ENCODE results near the gene CDC42BPG.

CDC42BPG gene

DNA sequence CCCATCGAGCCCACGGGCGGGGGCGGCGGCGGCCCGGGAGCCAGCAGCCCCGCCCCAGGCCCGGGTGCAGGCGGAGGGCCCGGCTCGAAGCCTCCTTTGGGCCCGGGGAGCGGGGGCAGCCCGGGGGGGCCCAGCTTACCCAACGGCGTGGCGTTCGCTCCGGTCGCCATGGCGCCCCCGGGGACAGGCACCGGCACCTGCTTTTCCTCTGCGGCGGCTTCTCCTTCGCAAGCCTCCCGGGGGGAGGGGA lies 66.3 kb downstream of the CDC42BPG start:
- ChIA-PET CTCF (interaction anchor here (1.0 to 4.2 kb wide), 3 partner anchors 10 to 104 kb away, joined by 4 to 29 read pairs (median 11); no protein-coding TSS in a partner anchor), POLR2A (interaction anchor here (0.9 to 1.1 kb wide), 5 partner anchors 17 to 263 kb away, joined by 3 to 7 read pairs (median 4); partner anchors contain the start of gene SAC3D1)
- no peak for DNase-seq (ENCODE audit: low read depth, low spot score)
- peak overlapping the region; percentile 93 for H3K4me3 ChIP-seq (ENCODE audit: low read depth, low read length)
- no peak for TF ChIP-seq CTCF (IDR thresholded peaks at IDR 0.05; ENCODE audit: insufficient read depth, low read length, missing control alignments)

DNA sequence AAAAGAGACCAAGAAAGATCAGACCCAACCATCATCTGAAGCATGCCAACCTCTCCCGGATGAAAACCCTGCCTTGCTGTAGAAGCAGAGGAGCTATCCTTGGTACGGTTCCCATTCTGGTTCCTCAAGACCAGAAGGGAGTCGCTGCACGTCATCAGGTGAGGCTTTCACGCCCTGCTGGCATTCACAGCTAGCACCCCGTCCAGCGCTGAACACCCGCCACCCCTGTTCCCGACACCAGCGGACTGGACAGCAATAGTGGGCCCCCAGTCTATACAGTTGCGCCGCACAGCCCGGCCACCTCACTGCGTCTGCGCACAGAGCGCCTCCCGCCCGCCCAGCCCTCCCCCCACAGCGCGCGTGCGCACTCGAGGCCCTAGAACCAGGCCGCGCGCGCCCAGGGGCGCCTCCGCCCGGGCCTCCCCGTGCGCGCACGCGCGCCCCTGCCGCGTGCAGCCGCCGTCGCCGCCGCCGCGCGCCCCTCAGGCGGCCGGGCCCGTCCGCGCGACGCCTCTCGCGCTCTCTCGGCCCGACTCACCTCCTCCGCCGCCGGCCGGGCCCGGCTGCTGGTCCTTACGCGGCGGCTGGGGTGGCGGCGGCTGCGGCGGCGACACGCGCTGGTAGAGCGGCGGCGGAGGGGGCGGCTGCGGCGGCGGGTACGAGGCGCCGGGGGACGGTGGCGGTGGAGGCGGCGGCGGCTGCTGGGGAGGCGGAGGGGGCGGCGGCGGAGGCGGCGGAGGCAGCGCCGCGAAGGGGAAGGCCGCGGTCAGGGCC lies 66.8 kb downstream of the CDC42BPG start:
- DNase-seq (ENCODE audit: low read depth, low spot score) = peak; percentile 31
- CTCF ChIA-PET = interaction anchor here (1.0 to 6.5 kb wide), 3 partner anchors 9 to 126 kb away, joined by 3 to 34 read pairs (median 29); no protein-coding TSS in a partner anchor
- POLR2A ChIA-PET = interaction anchor here (0.6 to 1.1 kb wide), 2 partner anchors 23 to 98 kb away, joined by 3 to 4 read pairs; no protein-coding TSS in a partner anchor
- TF ChIP-seq CTCF (IDR thresholded peaks at IDR 0.05; ENCODE audit: insufficient read depth, low read length, missing control alignments) = no peak
- peak overlapping the region; percentile 93 for H3K4me3 ChIP-seq (ENCODE audit: low read depth, low read length)

DNA sequence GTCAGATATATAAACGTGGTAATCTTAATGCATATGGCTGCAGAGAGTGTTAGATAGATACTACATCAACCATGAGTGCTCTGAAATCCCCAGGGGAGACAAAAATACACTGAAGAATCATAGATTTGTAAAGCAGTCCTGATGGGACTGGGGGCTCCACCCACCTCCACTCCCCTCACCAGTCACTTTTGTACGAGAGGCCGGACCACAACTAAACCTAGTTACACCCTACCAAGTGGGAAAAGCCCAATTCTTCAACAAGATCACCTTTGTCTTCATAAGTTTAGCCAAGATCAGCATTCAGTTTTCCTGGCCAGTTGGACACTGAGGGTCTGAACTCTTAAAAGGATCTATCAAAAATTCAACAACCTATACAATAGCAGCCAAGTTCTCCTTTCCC lies 67.6 kb downstream of the CDC42BPG start:
- ChIA-PET CTCF (interaction anchor here (1.0 to 6.5 kb wide), 4 partner anchors 9 to 125 kb away, joined by 3 to 34 read pairs (median 16); no protein-coding TSS in a partner anchor), POLR2A (interaction anchor here (0.6 kb wide), 1 partner anchor 99 kb away, joined by 3 read pairs; no protein-coding TSS in a partner anchor)
- no peak for DNase-seq (ENCODE audit: low read depth, low spot score)

GRCh38 chr11:64776425-64776824 lies 68.0 kb downstream of the CDC42BPG start:
- DNase-seq (ENCODE audit: low read depth, low spot score) = no peak
- CTCF ChIA-PET = interaction anchor here (0.6 to 6.5 kb wide), 4 partner anchors 8 to 327 kb away, joined by 3 to 34 read pairs (median 16); no protein-coding TSS in a partner anchor
- TF ChIP-seq CTCF (IDR thresholded peaks at IDR 0.05; ENCODE audit: insufficient read depth, low read length, missing control alignments) = no peak
- POLR2A ChIA-PET = no interaction called here
- H3K4me3 ChIP-seq (ENCODE audit: low read depth, low read length) = peak overlapping the region; percentile 93

More for the DNA sequence above, 67.6 kb downstream of the CDC42BPG start:
- H3K4me3 ChIP-seq (ENCODE audit: low read depth, low read length) = peak overlapping the region; percentile 93
- TF ChIP-seq CTCF (IDR thresholded peaks at IDR 0.05; ENCODE audit: insufficient read depth, low read length, missing control alignments) = no peak

DNA sequence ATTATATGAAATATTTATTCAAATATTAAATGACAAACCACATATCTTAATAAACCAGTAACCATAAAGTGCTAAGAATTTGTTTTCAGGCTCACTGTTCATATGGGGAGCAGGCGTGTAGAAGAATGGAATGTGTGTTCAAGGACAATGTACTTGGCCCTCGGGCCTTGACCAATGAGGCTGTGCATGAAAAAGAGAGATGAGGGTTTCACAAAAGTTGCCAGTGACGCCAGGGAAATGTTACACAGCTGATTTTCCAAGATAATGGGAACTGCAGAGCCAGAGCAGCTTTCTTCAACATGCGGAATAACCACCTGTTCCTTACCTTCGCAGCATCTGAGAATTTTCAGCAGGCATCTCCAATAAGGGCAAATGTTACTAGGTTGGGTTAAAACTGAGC lies 70.3 kb downstream of the CDC42BPG start:
- no peak for DNase-seq (ENCODE audit: low read depth, low spot score)
- H3K4me3 ChIP-seq (ENCODE audit: low read depth, low read length) = no peak overlapping the region
- CTCF ChIA-PET = interaction anchor here (0.8 to 6.5 kb wide), 4 partner anchors 9 to 88 kb away, joined by 3 to 34 read pairs (median 4); no protein-coding TSS in a partner anchor
- TF ChIP-seq CTCF (IDR thresholded peaks at IDR 0.05; ENCODE audit: insufficient read depth, low read length, missing control alignments) = no peak
- POLR2A ChIA-PET = no interaction called here
